HG03066 (cell line): Measurements from ENCODE around the gene MUSK.
"Not testable (repeated sequence)": the region's sequence is repeated elsewhere in the genome, so short reads cannot be mapped to it uniquely, and the experiment has no call there.

Source experiments
- ATAC-seq: cut with Tn5 transposase; IDR thresholded peaks from one replicate; pipeline ENCODE4 v1.9.1; 2021; ENCODE audit warnings: low read depth; ENCODE audit not compliant: unreplicated experiment

Gene MUSK

DNA sequence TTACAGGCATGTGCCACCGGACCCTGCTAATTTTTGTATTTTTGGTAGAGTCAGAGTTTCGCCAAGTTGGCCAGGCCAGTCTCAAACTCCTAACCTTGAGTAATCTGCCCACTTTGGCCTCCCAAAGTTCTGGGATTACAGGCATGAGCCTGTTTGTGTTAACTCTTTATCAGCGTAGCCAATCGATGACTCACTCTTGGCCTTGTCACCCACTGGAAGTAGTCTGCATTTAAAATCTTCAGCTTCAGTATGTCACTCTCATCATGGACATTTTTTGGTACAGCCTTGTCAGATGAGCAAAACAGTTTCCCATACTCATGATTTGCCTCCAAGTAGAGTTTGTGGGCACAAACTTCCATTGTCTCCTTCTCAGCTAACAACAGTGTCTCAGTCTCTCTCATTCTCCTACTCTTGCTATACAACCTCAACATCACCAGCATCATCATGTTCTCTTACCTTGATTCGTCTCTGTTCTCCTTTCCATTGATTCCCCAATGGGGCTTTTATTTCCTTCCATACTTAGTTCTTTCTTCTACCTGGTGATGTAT, 22.5 kb downstream of the MUSK start:
- ATAC-seq: no peak

DNA sequence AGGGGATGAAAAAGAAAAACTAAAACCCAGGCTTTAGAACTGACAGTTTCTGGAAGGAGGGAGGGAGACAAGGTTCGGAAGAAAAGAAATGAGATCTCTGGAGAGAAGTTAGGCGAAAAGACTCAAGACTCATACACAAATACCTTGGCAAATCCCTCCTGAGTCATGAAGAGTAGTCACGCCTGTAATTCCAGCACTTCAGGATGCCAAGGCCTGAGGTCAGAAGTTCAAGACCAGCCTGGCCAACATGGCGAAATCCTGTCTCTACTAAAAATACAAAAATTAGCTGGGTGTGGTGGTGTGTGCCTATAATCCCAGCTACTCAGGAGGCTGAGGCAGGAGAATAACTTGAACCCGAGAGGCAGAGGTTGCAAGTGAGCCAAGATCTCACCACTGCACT, 27.3 kb downstream of the MUSK start:
- ATAC-seq: not testable (repeated sequence)

DNA sequence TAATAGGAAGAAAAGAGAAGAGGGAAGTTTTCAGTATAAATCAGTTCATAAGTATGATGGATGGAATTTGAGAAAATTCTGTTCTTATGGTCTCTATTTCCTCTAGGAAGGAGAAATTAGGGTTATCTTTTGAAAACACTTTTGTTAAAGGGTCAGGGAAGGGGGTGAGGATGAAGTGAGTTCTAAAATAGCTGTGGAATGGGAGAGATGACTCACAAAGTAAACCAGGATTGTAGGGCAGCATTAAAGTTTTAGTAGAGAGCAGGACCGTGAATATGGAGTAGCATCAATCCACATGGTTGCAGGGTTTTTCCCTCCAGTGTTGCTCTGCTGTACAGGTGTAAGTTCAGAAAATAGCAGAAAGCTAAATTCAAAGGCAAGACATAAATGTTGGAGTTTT, 32.4 kb downstream of the MUSK start:
- ATAC-seq: no peak

DNA sequence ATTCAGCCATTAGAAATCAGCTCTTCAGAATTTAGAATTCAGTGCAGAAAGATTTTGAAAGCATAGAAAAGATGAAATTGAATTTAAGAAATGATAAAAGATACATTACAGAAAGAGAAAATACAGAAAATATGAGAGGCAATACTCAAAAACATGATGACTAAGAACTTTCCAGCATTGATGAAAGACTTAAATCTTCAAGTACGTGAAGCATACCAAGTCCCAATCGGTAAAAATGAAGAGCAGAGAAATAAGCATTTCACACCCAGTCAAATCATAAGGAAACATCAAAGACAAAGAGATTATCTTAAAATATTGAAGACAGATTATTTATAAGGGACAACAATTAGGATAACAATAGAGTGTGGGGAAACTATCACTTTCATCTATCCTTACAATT, 35.1 kb downstream of the MUSK start:
- ATAC-seq: no peak

DNA sequence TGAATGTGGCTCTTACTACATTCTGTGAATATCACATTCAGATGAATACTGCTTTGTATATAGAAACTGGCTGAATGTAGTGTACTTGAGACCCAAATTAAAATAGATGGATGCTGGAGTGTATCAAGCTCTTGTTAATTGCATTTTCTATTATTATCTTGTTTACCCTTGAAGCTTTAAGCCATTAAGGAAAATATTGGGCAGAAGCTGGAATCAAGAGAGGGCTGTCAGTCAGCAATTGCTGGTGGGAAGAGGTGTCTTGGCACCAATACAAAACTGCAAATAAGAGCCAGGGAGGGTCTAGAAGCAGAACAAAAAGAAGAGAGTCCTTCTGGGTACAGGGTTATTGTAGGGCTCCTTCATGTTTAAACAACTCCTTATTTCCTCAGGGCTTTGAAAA, 38.8 kb downstream of the MUSK start:
- no peak for ATAC-seq

DNA sequence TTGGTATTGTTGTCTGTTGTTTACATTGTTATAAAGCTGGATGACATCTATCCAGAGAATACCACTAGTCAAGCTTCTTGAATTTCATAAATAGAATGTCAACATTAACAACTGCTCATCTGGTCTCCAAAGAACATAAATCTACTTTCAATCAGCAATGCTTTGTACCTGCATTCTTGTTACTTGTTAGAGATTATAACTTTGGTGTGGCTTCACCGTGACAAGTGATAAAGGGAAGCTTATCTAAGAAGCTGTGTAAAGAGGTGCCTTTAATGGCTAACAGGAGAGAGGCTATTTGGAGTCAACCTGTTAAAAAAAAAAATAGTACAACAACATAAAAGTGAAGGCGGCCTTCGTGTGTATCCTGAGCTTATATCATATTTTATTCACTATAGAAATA, 41.8 kb downstream of the MUSK start:
- ATAC-seq: no peak

DNA sequence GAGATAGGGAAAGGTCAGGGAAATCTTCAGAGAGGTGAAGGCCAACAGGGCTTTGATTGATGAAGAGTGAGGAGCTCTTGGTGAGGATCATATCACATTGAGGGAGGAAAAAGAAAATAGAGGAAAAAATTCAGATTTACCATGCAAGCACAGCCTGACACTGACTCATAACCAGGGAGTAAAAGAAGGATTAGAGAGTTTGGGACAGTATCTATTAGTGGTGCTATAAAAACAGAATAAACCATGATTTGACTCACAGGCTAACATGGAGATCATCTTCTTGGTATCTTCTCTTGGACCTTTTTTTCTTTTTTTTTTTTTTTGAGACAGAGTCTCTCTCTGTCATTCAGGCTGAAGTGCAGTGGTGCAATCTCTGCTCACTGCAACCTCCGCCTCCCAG, 44.4 kb downstream of the MUSK start:
- ATAC-seq: no peak

DNA sequence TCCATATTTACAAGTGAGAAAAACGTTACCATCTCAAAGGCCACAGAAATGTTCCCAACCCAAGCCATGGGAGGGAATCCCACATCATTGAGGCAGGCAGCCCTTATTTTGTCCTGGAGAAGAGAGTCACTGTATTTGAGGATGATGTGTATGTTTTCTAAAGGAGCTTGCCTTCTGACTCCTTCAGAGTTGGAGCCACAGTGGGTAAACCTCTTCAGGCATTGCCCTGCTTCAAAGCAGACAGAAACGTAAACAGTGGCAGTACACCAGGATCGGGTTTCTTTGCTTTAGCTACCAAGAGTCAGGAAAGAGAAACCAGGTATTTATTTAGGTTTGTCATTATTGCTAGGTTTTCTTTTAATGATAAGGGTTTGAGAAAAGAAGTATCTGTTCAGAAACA, 45.7 kb downstream of the MUSK start:
- no peak for ATAC-seq

DNA sequence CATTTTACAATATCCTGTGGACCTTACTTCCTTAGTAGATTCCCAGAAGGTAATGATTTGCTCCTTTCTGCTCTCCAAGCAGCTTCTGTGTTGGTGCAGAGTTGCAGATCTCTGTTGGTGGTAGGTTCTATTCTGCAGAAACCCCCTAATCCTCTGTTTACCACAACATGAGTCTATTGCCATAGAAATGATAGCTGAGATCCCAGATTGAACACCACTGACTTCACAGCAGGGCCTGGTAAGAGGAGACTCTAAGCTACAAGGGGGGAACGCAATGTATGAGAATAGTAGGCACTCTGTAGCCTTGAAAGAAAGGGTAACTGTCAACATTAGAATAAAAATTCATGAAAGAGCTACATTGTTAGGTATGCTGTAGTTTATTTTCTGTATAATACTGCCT, 59.5 kb downstream of the MUSK start:
- no peak for ATAC-seq

DNA sequence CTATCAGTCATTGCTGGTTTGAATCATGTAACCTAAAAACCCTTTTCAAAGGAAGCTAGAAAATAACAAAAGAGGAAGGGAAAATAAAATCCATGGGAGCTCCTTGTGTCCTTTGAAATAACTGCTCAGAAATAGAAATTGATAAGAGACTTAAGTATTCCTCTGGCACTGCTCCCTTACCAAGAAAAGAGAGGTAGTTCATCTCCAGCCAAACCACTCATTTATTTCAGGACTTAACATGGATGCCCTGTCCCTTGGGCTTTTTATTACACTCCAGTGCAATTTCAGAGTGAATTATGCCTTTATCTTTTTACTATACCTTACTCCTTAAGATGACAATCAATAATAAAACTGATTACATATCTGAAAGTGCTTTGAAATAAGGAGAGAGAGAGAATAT, 61.0 kb downstream of the MUSK start:
- no peak for ATAC-seq

DNA sequence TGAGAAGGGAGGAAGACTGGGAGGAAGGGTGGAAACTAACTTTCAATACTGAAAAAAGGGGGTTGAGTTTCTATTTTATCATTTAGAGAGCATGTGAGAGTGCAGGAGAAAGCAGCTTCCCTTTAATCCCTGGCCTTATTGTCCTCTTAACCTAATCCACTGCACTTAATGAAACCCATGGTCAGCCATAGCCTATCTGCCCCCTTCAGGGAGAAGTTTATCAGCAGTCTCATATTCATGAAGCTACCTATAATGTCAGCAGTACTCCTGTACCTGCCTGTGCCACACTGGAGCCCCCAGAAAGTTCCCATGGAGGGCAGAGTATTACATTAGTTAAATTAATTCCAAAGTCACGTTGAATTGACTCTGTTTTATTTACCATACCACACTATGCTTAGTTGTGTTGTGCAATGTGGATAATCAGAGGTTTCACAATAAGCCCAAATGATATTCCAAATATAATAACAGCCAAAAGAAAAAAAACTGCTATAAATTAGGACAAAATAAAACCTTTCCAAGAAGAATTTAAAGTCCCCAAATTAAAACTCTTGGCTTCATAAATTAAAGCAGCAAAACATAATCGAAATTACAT, 62.9 kb downstream of the MUSK start:
- ATAC-seq: no peak

DNA sequence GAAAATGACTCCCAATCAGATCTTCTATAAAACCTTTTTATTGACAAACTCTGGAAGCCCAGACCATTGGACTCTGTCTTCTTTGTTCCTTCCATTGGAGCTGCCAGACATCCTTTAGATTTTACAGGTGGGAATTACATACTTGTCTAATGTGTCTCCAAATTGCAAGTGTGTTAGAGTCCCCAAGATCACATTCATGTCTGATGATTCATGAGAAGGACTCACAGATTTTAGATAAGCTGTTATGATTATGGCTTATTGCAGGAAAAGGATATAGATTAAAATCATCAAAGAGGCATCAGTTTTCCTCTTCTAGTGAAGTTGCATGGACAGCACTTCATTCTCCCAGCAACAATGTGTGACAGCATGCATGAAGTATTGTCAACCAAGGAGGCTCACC, 70.4 kb downstream of the MUSK start:
- no peak for ATAC-seq

DNA sequence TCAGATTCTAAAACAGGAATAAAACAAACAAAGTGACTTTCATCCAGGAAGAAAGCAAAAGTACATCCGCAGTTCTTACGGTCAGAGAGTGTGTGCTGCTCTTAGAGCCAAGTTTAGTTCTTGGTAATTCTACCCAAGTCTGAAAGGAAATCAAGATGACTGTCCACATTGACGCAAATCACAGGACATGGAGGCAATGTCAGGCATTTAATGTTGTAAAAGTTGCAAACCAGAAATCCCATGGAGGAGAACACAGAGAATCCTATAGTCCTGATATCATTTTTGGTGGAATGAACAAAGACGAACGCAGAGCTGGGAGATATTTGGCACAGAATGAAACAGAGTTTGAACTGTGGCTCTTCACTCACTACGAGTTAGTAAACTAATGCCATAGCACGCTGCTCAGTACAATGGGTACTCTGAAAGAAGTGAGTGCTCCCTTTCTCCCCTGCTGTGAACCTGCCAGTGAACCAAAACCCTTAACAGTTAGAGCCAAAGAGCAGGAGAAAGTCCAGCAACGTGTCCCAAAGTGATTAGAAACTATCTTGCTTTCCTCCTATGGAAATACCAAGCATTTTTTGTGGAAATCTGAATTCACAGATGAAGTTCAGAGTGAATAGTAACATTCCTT, 74.3 kb downstream of the MUSK start:
- no peak for ATAC-seq

DNA sequence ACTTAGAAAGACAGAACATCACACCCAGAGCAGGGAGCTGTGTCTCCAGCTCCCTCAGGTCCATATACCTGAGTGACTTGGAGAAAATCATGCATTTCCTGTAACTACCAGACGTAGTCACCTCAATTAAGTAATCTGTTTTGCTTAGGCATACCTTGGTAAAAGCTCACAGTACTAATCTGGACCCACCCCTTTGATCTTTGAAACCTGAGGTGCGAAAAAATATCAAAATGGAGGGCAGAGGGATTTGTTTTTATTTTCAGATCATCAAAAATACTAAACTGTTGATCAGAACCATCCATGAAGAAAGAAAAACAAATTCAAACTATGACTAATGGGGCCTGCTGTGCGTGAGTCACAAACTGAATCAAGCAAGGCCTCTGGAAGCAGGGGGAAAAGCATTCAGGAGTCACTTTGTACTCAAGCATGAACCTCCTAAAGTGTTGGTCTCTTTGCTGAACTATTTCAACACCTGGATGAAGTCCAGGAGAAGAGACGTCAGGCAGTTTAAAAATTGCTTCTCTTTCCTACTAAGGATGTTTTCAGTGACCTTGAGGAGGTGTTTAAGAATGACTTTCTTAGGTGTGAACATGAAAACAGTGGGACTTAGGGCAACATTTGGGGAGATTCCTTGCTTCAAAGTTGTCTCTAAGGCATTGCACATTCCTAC, 76.3 kb downstream of the MUSK start:
- no peak for ATAC-seq

DNA sequence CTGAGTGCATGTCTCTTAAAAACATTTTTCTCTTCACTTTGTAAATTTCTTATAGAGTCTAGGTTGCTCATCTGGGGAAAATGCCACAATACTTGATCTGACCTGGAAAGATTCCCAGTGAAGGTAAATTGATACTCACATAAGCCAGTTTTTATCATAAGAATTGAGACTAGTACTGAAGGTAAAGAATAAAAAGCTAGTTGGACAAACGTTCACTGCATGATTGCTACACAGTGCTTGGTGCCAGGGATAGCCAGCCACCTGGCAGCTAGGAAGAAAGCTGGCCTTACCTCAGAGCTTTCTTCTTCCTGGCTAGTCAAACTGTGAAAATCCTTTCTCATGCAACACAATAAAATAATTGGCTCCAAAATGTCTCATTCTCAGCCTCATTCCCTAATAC, 77.1 kb downstream of the MUSK start:
- no peak for ATAC-seq

DNA sequence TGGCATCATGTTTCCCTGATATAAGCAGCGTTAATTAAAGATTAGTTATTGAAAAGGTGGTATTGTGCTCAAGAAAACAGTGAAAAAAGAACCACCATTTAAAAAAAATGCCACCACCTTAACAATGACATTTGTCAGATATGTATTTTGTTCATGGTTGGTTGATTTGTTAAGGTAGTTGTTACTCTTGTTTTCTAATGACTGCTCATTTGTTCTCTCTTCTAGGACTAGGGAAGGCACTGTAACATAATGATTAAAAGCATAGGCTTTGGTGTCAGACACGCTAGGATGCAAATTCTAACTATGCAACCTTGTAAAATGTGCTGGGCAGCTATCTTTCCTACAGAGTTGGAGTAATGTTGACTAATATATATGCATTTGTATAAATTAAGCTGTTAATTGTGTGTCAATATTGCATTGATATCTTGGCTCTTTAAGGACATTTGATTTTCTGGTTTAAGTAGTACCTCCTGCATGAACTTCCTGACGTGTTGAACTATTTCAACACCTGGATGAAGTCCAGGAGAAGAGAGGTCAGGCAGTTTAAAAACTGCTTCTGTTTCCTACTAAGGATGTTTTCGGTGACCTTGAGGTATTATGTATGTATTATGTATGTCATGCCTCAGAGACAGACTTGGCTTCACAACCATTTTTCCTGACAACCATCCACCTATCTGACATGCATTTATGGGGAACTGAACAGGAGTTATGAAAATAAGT, 77.8 kb downstream of the MUSK start:
- ATAC-seq: no peak

DNA sequence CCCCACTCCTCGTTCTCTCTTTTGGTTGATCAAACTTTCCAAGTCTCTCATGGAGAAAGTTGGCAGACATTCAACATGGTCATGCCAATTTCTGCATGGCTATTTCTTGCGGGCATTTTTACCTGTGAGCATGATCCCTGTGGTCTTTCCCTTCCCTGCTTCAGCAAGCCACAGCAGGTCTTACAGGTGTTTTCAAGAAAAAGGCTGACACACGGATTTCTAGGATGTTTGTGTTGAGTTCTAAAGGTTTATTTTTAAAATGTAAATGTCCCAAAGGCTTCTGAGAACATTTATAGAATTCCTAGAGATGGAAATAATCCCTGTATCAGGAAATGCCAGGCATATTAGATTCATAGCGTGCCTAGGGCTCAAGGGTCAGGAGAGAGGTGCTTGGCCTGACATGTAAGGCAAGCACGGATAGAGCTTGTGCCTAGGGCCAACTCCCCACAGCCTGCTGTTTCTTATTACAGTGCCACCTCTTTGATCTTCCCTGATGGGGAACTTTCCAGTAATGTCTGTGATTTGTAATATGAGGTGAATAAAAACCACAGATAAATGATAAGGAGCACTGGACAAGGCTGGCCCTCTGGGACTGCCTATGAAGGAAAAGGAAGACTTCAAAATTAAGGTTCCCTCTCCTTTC, 79.8 kb downstream of the MUSK start:
- ATAC-seq: no peak

DNA sequence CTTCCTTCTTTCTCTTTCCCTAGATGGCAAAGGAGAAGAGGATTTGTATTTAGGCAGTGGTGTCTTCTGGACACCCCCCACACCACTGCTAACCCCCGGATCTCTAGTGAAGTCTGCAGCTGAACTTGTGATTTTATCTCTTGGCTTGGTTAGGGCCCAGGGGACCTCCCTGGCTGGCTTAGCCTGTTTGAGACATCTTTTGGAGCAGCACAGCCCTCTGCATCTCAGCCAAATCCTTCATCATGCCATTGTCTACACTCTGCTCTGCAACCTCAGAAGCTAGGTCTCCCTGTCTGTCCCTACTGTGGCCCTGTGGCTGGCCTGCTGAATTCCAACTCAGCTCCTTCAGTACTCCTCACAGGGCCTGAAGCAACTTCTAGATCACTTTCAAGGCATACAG, 81.7 kb downstream of the MUSK start:
- ATAC-seq: no peak

DNA sequence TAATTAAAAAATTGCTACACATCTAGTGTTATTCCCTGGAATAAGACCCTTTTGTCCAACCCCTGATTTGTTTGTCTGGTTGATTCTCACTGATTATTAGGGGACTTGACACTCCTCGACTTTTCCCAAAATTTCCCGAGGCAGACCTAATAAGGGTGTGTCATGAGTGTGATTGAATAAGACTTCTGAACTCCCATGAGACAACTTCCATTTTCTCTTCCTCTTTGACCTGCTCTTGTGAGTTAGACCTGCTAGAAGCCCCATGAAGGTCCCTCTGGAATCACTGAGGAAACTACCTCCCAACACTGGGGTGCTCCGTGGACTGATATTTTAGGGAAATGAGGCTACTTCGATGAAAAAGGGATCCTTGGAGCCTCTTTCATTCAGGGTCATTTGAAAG, 83.4 kb downstream of the MUSK start:
- no peak for ATAC-seq

DNA sequence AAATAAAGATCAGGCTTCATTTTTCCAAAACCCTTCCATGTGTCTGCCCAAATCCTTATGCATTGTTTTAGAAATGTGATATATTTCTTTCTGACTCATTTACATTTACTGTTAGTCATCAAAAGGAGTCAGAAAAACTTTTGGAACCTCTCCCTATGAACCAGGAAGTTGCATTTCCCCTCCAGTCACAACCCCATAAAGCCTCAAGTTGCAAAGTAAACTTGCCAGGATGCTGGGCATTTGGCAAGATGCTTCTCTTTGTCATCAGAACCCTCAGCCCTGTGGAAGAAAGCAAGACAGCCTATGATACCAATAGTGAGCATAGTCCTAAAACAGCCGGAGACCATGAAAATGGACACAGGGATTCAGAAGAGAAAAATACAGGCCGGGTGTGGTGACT, 84.2 kb downstream of the MUSK start:
- no peak for ATAC-seq

DNA sequence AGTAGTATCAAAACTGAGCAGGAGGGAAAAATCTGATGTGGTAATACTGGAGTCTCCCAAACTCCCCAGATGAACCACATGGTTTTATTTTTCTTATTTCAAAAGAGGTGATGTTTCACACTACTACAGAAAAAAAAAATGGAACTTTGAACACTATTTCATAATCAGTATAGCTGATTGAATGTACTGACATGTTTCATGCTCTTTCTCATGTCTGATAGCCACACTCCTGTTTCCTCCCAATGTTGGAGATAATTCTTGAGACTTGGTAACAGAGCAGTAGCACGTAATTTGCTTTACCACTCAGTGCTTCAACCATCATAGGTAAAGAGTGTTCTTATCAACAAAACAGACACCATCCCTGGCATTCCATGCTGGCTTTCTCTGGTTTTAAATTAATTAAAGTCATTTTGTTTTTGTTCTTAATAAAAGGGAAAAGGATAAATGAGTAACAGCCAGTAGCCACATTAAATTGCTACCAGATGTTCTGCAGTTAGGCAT, 85.2 kb downstream of the MUSK start:
- ATAC-seq: no peak
